Right cardiac atrium (tissue), 5 donors: ENCODE measurements around the gene MSI1. TPM values are rescaled to one million over a fixed set of nuclear protein-coding genes. Genes with fewer than 3 reads are reported as not detected.

Experiments
- ATAC-seq, 2 donors: fragments of 200-7000 bp; cut with Tn5 transposase; one replicate each; pipeline versions ENCODE4 v1.8.0 to v1.9.1; 2020; ENCODE audit warnings: moderate library complexity in 2 of 2, mild to moderate bottlenecking in 1 of 2
- DNase-seq, 3 donors: peaks; one replicate each; pipeline ENCODE4 v3.0.0-alpha.2; 2020
- H3K27ac ChIP-seq: one replicate; pipeline ENCODE4 v1.5.1; 2013; ENCODE audit warnings: mild to moderate bottlenecking, low read length, control low read depth, moderate library complexity
- H3K27me3 ChIP-seq: one replicate; pipeline ENCODE4 v1.6.1; 2013; ENCODE audit not compliant: control insufficient read depth, insufficient read depth
- H3K4me1 ChIP-seq: one replicate; pipeline ENCODE4 v1.6.1; 2013; ENCODE audit warnings: low read length; ENCODE audit not compliant: control insufficient read depth, insufficient read depth
- H3K4me3 ChIP-seq: one replicate; pipeline ENCODE4 v1.5.1; 2013; ENCODE audit warnings: low read length, control low read depth
- H3K9me3 ChIP-seq: one replicate; pipeline ENCODE4 v1.6.1; 2013; ENCODE audit warnings: low read length; ENCODE audit not compliant: control insufficient read depth
- WGBS: extraction: QIAGEN DNeasy Blood & Tissue Kit; methylation state at CpG from one replicate; pipeline ENCODE4 v1.1.7; 2013; 5-methylcytosine and 5-hydroxymethylcytosine counted together
- intact Hi-C, 4 donors: fragments of 100-400 bp; cut with DNase I; formaldehyde crosslinking; loops; one replicate each; pipeline versions ENCODE4 v1.11.0 to v1.14.0; 2022 to 2023
- polyA plus RNA-seq: library from polyadenylated mRNA; stranded (reverse); fragments of 200-250 nt; gene quantifications from one replicate; pipeline ENCODE4 v1.2.3, GENCODE V29; 2013
- total RNA-seq, 4 donors: library from RNA; stranded (reverse); fragmentation: NEBNext Ultra II Directional; extraction: Animal tissue kit (Norgen Biotek cat#: 25700); gene quantifications; one replicate each; pipeline ENCODE4 v1.2.1, GENCODE V29; 2021
- donor health status: healthy with polysubstance abuse.
- donor health status: DM: no; HTN: yes; CAD: no.
- donor health status: DM: no; HTN: no; CAD: no.
- donor health status: DM: no; HTN: yes; CAD: no; lungs with severe emphysema.
- donor health status: DM: yes; HTN: yes; CAD: no.

Gene MSI1
- total and polyA plus RNA-seq, 5 donors: 2.1 to 10.7 (median 4.5) TPM

DNA sequence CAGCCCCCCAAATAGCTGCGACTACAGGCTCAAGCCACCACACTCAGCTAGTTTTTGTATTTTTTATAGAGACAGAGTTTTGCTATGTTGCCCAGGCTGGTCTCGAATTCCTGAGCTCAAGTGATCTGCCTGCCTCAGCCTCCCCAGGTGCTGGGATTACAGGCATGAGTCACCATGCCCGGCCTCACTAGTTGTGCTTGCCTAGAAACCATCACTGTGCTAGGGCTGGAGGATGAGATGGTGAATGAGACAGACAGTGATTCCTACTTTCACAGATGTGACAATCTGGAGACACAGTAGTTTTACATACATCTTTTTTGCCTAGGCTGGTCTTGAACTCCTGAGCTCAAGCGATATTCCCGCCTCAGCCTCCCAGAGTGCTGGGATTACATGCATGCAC is 7.5 kb upstream of the MSI1 start:
- no peak for ATAC-seq
- intact Hi-C loops: no loop called here
- Histone ChIP-seq H3K27ac (no peak overlapping the region), H3K9me3 (no peaks in the 10 kb centered on the region), H3K4me1 (no peaks in the 10 kb centered on the region), H3K4me3 (no peak overlapping the region), H3K27me3 (no peaks in the 10 kb centered on the region)
- no peak for DNase-seq
- 86% methylated on average over 5 of the region's 5 CpGs for WGBS

DNA sequence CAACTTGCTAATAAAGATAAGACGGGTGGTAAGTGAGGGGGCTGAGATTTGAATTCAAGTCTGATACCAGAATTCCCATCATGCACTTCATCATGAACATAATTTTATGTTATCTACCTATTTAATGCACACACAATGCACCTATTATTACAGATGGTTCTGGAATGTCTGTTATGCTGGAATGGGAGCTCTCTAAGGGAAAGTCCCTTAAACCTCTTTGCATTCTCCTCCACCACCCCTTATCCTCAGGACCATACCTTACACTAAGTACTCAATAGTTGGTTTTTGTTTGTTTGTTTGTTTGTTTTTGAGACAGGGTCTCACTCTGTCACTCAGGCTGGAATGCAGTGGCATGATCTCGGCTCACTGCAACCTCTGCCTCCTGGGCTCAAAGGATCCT is 7.0 kb upstream of the MSI1 start:
- H3K9me3 ChIP-seq: no peaks in the 10 kb centered on the region
- intact Hi-C loops: no loop called here
- H3K27ac ChIP-seq: no peak overlapping the region
- H3K4me1 ChIP-seq: no peaks in the 10 kb centered on the region
- H3K27me3 ChIP-seq: no peaks in the 10 kb centered on the region
- WGBS: 44% methylated on average over 2 of the region's 2 CpGs
- DNase-seq (no peak), ATAC-seq (no peak)
- H3K4me3 ChIP-seq: no peak overlapping the region

DNA sequence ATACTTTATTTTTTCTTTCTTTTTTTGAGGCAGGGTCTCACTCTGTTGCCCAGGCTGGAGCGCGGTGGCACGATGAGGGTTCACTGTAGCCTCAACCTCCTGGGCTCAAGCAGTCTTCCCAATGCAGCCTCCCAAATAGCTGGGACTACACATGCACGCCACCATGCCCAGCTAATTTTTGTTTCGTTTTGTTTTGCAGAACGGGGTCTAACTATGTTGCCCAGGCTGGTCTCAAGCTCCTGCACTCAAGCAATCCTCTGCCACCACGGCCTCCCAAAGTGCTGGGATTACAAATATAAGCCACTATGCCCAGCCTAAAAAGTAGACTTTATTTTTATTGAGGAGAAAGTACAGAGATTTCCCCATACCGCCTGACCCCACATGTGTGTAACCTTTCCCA is 4.7 kb upstream of the MSI1 start:
- intact Hi-C loops: no loop called here

DNA sequence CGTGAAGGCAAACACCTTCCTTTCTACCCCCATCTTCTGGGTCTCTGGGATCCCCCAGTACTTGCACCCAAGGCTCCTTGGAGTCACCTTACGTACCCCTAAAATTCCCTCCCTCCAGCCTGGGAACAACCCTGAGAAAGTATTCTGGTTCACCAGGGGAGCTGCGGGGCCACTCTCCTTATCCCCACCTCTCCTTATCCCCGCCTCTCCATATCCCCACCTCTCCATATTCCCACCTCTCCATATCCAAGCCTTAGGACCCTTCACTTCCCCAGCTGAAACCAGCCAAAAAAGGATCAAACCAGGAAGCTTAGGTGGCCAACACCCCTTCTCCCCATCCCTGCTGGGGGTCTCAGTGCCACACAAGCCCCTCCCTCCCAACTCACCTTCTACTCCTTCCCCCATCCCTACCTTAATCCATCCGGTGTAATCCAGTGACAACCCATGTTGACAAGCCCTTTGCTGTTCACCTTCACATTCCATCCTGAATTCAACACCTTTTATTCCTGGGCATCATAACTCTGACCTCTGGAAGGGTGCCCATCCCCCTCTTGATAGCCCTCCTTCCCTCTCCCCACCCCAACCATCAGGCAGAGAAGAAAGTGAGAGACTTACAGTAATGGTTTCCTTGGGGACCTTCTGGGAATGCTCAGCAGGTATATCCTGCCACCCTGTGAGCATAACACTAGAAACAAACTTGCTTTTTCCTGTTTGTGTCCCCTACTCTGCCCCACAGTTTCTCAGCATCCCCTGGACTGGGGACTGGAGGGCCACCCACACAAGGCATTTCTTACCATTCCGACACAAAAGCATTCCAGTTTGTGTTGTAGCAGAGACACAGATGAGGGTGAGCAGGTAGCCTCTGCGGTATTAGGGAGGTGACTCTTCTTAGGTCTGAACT is 1.6 kb upstream of the MSI1 start:
- Histone ChIP-seq H3K4me3 (no peak overlapping the region), H3K4me1 (no peaks in the 10 kb centered on the region), H3K27ac (no peak overlapping the region), H3K27me3 (no peaks in the 10 kb centered on the region), H3K9me3 (no peaks in the 10 kb centered on the region)
- DNase-seq: no peak
- intact Hi-C loops: no loop called here
- WGBS: 39% methylated on average over 7 of the region's 7 CpGs
- ATAC-seq: no peak

More for the DNA sequence above, 4.7 kb upstream of the MSI1 start:
- no peaks in the 10 kb centered on the region for H3K4me1 ChIP-seq
- H3K27ac ChIP-seq: no peak overlapping the region
- no peak for ATAC-seq
- H3K9me3 ChIP-seq: no peaks in the 10 kb centered on the region
- DNase-seq: no peak
- no peak overlapping the region for H3K4me3 ChIP-seq
- 90% methylated on average over 8 of the region's 8 CpGs for WGBS
- no peaks in the 10 kb centered on the region for H3K27me3 ChIP-seq

DNA sequence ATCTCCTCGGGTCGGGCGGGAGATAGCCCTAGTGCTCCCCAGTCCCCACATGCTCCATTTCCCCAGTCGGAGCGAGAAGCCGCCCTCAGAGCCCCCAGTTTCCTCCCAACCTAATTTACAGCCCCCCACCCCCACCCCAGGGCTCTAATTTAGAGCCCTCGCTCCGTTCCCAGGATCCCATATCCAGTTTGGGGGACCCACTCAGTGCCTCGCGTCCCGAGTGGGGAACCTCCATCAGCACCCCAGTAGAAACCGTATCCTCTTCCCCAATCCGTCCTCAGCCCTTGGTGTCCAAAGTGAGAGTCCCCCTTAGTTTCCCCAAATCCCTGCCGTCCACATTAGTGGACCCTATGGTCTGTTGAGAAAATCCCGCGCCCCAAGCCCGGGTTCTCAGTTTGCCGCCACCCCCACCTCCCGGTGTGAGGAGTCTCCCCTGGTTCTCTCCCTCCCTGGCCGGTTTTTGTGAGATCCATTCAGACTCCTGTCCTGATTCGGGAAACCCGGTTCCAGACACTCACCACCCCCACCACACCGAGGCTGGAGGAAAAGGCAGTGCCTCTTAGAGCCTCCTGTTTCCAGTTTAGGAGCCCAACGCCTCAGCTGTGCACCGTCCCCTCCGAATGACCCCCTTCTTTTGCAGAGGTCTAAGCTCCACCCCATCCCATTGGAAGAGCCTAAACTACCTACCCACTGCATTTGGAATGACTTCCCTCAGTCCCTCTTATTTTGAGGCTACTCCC is 809 bp upstream of the MSI1 start:
- H3K27ac ChIP-seq: no peak overlapping the region
- DNase-seq (no peak), ATAC-seq (no peak)
- H3K4me1 ChIP-seq: no peaks in the 10 kb centered on the region
- intact Hi-C loops: no loop called here
- H3K4me3 ChIP-seq: peak overlapping the region; percentile 68
- H3K9me3 ChIP-seq: no peaks in the 10 kb centered on the region
- WGBS: 3% methylated on average over 26 of the region's 26 CpGs
- H3K27me3 ChIP-seq: no peaks in the 10 kb centered on the region

DNA sequence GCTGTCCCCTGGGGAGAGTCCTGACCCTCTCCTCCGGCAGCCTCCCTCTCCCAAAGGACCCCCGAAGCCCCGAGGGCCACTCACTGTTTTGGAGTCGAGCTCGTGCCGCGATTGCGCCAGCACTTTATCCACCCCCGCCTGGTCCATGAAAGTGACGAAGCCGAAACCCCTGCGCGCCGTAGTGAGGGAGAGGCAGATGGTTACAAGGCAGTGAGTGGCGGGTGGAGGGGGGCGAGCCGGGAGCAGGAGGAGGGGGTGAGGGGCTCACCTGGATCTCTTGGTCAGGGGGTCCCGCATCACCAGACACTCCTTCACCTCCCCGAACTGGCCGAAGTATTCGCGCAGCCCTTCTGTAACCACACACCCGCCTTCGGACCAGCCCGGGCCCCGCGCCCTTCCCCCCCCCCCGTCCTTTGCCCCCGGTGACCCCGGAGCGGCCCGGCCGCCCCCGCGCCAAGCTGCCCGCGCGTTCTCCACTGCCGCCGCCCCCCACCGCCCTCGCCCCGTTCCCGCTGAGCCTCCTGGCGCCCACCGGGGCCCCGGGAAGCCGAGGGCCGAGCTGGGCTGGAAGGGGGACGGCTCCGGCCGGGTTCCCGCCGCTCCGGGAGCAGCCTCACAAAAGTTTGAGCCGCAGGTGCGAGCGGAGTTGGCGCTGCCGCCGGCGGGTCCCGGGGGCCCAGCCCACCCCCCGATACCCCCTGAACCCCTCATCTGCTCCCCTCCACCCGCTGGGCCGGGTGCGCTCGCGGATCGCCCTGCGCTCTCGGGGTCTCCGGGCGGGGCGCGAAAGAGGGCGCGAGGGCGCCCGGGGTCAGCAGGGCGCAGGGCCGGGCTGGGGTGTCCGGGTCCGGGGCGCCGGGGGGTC is 808 bp downstream of the MSI1 start:
- peak in 1 of 2 donors; percentile 39 for ATAC-seq
- Histone ChIP-seq H3K9me3 (no peaks in the 10 kb centered on the region), H3K27me3 (no peaks in the 10 kb centered on the region), H3K4me3 (peak overlapping the region; percentile 68), H3K4me1 (no peaks in the 10 kb centered on the region), H3K27ac (no peak overlapping the region)
- DNase-seq: peak in 1 of 3 donors; percentile 41
- 1% methylated on average over 86 of the region's 86 CpGs for WGBS
- intact Hi-C loops: no loop called here

DNA sequence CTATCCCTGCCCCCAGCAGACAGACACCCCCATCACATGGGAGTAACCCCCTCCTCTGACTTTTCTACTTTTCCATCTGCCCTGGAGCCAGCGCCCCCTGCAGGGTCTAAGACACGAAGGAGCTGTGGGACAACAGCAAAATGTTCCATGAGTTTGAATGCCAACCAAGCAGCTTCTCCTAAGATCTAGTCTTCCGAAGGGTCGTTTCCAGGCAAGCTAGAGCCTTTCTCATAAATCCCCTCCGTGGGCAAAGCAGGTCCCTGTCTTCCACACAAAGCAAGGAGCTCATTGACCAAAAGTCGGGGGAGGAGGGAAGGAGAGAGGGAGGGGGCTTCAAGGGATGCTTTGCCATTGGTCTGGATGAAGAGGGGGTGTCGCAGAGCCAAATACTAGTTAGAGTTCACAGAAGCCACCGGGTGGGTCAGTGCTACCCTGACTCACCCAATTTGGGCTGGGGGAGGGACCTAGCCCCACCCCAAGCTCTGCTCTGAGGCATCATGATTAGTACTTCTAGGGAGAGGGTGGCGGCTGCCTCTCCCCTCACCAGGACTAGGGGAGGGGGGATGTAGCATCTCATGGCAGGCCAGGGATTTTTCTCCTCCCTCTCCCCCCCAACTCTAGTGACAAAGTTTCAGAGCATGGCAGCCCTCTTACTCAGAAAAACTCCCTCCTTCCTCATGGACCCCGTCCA is 1.6 kb downstream of the MSI1 start:
- Histone ChIP-seq H3K4me3 (peak overlapping the region; percentile 68), H3K27me3 (no peaks in the 10 kb centered on the region), H3K4me1 (no peaks in the 10 kb centered on the region), H3K9me3 (no peaks in the 10 kb centered on the region), H3K27ac (no peak overlapping the region)
- DNase-seq (no peak), ATAC-seq (peak in 1 of 2 donors; percentile 6)
- WGBS: 41% methylated on average over 10 of the region's 10 CpGs
- intact Hi-C loops: no loop called here

DNA sequence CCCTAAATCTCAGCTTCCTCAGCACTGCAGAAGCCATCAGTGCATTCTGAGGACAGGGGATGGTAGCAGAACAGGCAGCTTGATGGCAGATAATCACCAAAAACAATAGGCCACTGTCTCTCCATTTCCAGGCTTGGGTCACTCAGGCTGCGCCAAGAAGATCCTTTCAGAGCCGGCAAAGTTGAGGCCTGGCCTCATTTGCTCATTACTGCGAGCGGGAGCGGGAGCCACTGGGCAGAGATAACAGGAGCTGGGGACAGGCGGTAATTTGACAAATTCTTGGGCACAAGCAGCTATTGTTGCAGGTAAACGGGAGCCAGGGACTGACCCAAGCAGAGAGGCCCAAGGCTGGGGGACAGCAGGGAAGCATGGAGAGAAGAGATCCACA is 2.1 kb downstream of the MSI1 start:
- ATAC-seq: no peak
- no peak overlapping the region for H3K4me3 ChIP-seq
- intact Hi-C loops: no loop called here

DNA sequence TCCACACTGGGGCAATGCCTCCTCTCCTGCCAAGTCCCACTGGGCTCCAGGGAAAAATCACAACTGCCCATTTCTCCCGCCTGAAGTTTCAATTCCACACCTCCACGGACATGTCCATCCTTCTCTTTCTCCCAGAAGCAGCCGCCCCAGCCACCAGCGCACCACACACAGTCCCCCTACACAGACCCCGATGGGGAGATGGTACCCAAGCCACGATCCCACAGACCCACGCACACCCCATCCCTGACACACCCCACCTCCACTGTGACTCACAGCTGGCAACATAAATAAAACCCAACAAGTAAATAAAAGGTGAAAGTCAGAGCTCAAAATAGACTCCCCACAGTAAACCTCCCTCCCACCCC is 2.6 kb downstream of the MSI1 start:
- DNase-seq (no peak), ATAC-seq (no peak)
- Histone ChIP-seq H3K27me3 (no peaks in the 10 kb centered on the region), H3K9me3 (no peaks in the 10 kb centered on the region), H3K4me3 (no peak overlapping the region), H3K4me1 (no peaks in the 10 kb centered on the region), H3K27ac (no peak overlapping the region)
- WGBS: 89% methylated on average over 7 of the region's 7 CpGs
- intact Hi-C loops: no loop called here

More for the DNA sequence above, 2.1 kb downstream of the MSI1 start:
- DNase-seq: no peak
- WGBS: 59% methylated on average over 7 of the region's 7 CpGs
- Histone ChIP-seq H3K27me3 (no peaks in the 10 kb centered on the region), H3K27ac (no peak overlapping the region), H3K4me1 (no peaks in the 10 kb centered on the region), H3K9me3 (no peaks in the 10 kb centered on the region)

DNA sequence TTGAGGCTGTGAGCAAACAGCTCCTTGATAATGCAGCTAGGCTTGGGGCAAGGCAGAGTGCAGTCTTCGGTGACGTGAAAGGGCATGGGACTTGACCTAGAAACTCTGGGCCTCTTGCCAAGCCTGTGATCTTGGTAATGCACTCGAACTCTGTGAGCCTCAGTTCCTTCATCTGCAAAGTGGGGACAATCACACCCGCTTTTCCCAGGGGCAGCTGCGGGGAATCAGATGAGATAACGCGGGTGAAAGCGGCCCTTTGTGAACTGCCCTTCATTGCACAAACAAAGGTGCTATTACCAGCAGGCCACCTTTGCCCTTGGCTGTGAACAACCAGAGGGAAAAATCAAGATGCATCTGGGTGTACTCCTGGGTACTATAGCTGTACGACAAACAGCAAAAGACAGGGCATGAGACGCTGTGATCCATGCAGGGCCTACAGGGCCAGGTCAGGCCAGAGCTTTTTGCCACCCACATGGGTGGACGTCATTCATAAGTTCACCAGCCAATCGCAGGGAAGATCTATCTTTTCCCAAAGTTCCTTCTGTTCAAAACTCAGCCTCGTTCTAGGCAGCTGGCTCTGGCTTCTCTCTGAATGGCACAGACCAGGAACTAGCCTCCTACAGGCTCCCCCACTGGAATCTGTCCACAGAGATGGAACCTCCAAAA is 3.2 kb downstream of the MSI1 start:
- intact Hi-C loops: no loop called here
- Histone ChIP-seq H3K4me3 (no peak overlapping the region), H3K9me3 (no peaks in the 10 kb centered on the region), H3K27ac (no peak overlapping the region), H3K27me3 (no peaks in the 10 kb centered on the region), H3K4me1 (no peaks in the 10 kb centered on the region)
- ATAC-seq: no peak
- WGBS: 66% methylated on average over 13 of the region's 13 CpGs
- no peak for DNase-seq
